ENCODE data around the gene CENATAC.
"Not testable (repeated sequence)": the region's sequence is repeated elsewhere in the genome, so short reads cannot be mapped to it uniquely, and the experiment has no call there.

Gene CENATAC

DNA sequence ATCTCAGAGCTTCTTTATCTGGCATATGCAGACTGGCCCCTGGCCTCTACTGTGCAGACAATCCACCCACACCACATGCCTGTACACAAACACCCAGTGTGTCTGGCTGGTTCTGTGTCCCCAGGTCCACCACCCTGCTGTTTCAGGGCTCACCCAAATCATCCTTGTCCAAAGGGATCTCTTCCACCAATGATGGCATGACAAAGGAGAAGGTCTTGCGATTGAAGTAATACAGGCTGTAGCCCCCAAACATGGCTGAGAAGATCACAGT is 31.1 kb downstream of the CENATAC start:
- Histone ChIP-seq H3K4me1 (peaks cover 2% of the 10 kb centered on the region), H3K36me3 (ENCODE audit: control insufficient read depth, insufficient read depth, low read length) (no peaks in the 10 kb centered on the region), H3K9me3 (ENCODE audit: control insufficient read depth, low read length) (no peaks in the 10 kb centered on the region), H3K9ac (no peak overlapping the region), H3K79me2 (no peaks in the 10 kb centered on the region), H3K4me2 (ENCODE audit: low read length) (peak overlapping the region; percentile 91), H3K4me3 (ENCODE audit: low read depth, low read length) (no peak overlapping the region), H3K27ac (no peak overlapping the region), H3K27me3 (ENCODE audit: control insufficient read depth, insufficient read depth, low read length) (no peaks in the 10 kb centered on the region), H2AFZ (no peak overlapping the region)
- TF ChIP-seq, protein P1, sequence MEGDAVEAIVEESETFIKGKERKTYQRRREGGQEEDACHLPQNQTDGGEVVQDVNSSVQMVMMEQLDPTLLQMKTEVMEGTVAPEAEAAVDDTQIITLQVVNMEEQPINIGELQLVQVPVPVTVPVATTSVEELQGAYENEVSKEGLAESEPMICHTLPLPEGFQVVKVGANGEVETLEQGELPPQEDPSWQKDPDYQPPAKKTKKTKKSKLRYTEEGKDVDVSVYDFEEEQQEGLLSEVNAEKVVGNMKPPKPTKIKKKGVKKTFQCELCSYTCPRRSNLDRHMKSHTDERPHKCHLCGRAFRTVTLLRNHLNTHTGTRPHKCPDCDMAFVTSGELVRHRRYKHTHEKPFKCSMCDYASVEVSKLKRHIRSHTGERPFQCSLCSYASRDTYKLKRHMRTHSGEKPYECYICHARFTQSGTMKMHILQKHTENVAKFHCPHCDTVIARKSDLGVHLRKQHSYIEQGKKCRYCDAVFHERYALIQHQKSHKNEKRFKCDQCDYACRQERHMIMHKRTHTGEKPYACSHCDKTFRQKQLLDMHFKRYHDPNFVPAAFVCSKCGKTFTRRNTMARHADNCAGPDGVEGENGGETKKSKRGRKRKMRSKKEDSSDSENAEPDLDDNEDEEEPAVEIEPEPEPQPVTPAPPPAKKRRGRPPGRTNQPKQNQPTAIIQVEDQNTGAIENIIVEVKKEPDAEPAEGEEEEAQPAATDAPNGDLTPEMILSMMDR (IDR thresholded peaks at IDR 0.05) = no peak

DNA sequence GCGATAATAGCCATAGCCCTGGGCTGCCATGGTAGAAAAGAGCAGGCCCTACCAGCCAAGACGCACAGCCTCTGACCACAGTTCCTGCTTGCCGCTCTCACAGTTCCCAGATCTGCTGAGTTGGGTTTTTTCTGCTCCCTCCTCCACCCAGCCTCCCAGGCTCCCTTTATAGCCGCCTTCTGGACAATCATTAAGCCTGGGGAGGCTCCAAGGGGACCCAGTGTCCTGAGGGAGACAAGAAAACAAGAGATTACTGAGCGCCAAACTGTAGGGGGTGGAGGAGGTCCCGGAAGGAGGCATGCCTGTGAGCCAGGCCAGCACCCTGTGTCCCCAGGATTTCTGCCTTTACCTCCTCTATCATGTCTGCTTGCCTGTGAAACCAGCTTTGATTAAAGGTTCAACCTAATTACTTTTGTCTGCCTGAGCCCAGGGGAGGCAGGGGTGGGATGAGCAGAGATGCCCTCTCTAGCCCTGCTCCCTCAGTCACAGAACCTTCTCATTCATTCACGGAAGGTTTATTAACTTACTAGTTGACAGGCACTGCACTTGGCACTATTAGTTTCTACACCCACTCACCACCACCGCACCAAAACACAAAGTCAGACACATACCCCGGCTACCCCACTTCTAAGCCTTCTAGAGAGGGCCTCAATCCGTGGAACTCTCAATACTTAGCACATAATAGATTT is 31.5 kb downstream of the CENATAC start:
- H3K4me2 ChIP-seq (ENCODE audit: low read length) = peak overlapping the region; percentile 91
- no peaks in the 10 kb centered on the region for H3K36me3 ChIP-seq (ENCODE audit: control insufficient read depth, insufficient read depth, low read length)
- no peaks in the 10 kb centered on the region for H3K9me3 ChIP-seq (ENCODE audit: control insufficient read depth, low read length)
- TF ChIP-seq, protein P1 (IDR thresholded peaks at IDR 0.05) = no peak
- H3K4me3 ChIP-seq (ENCODE audit: low read depth, low read length) = peak overlapping the region; percentile 80
- no peak overlapping the region for H3K27ac ChIP-seq
- H3K4me1 ChIP-seq = peaks cover 2% of the 10 kb centered on the region
- H3K27me3 ChIP-seq (ENCODE audit: control insufficient read depth, insufficient read depth, low read length) = no peaks in the 10 kb centered on the region
- H3K9ac ChIP-seq = no peak overlapping the region
- peak overlapping the region; percentile 92 for H2AFZ ChIP-seq
- no peaks in the 10 kb centered on the region for H3K79me2 ChIP-seq

DNA sequence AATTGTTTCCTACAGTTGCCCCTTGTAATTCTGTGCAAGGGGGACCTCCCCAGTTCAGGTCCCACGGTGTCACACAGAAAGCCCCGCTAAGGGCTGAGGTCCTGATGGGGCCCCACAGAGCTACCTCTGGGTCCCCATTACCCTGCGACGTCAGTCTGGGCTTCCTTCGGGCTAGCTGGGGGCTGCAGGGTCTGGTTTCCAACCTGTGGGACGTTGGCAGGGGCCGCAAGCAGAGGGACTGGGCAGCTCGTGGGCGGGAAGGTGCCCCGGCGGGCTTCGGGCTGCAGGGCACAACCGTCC is 32.0 kb downstream of the CENATAC start:
- H3K27ac ChIP-seq = no peak overlapping the region
- H3K9me3 ChIP-seq (ENCODE audit: control insufficient read depth, low read length) = no peaks in the 10 kb centered on the region
- peak overlapping the region; percentile 80 for H3K4me3 ChIP-seq (ENCODE audit: low read depth, low read length)
- H2AFZ ChIP-seq = peak overlapping the region; percentile 92
- peaks cover 2% of the 10 kb centered on the region for H3K4me1 ChIP-seq
- TF ChIP-seq, protein P1 (IDR thresholded peaks at IDR 0.05) = no peak
- H3K36me3 ChIP-seq (ENCODE audit: control insufficient read depth, insufficient read depth, low read length) = no peaks in the 10 kb centered on the region
- H3K4me2 ChIP-seq (ENCODE audit: low read length) = peak overlapping the region; percentile 91
- H3K9ac ChIP-seq = no peak overlapping the region
- no peaks in the 10 kb centered on the region for H3K27me3 ChIP-seq (ENCODE audit: control insufficient read depth, insufficient read depth, low read length)
- no peaks in the 10 kb centered on the region for H3K79me2 ChIP-seq

DNA sequence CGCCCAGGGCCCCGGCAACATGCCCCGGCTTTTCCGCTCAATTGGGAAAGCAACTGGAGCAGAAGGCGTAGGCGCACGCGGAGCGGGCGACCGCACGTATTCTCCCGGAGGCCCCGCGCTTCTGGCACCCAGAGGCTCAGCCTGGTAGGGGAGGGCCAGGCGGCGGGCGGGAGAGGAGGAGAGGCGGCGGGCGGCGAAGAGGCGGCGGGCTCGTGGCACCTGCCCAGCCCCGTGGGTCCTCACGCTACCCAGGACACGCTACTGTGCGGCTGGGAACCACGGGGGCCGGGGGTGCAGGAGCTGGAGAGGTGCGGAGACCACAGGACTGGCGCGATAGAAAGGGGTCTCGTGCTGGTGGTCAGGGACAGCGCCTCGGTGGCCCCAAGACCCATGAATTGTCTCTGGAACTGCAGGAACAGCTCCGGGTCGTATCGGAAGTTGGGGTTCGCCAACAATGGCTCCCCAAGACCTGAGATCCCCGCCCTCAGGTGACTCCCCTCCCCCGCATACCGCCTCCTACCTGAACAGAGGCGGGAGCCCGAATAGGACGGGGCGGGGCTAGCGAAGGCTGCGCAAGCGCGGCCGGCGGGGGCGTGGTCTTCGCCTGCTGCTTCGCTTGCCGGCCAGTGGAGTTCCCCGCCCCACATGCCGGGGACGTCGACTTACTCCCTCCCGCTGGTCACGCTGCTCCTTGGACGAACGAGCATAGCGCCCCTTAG is 32.5 kb downstream of the CENATAC start, which contains the start of gene SLC37A4:
Gene SLC37A4, minus strand, starts transcription at position 549 of the 719 bp plus-strand sequence.
- Histone ChIP-seq H2AFZ (peak within 1 kb of the TSS; percentile 92), H3K79me2 (no peaks in the 10 kb centered on the region), H3K4me1 (peaks cover 2% of the 10 kb centered on the region), H3K36me3 (ENCODE audit: control insufficient read depth, insufficient read depth, low read length) (no peaks in the 10 kb centered on the region), H3K4me3 (ENCODE audit: low read depth, low read length) (peak within 1 kb of the TSS; percentile 80), H3K27ac (peak within 1 kb of the TSS; percentile 65), H3K27me3 (ENCODE audit: control insufficient read depth, insufficient read depth, low read length) (no peaks in the 10 kb centered on the region), H3K9ac (peak within 1 kb of the TSS; percentile 28), H3K4me2 (ENCODE audit: low read length) (peak within 1 kb of the TSS; percentile 91), H3K9me3 (ENCODE audit: control insufficient read depth, low read length) (no peaks in the 10 kb centered on the region)
- TF ChIP-seq, protein P1 (IDR thresholded peaks at IDR 0.05) = no peak

DNA sequence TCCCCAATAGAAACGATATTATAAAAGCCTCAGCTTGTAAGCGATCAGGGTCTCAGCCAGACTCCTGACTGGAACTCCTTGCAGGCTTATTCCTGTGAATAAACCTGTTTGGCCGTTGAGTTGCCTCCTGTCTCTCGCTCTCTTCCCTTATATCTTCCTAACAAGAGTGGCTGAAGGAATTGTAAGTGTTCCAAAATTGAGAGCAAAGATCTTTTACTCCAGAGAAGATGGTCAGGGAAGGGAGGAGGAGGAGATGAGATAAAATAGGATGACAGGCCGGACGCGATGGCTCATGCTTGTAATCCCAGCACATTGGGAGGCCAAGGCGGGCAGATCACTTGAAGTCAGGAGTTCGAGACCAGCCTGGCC is 34.0 kb downstream of the CENATAC start:
- peaks cover 2% of the 10 kb centered on the region for H3K4me1 ChIP-seq
- no peaks in the 10 kb centered on the region for H3K27me3 ChIP-seq (ENCODE audit: control insufficient read depth, insufficient read depth, low read length)
- H3K79me2 ChIP-seq = no peaks in the 10 kb centered on the region
- no peak overlapping the region for H3K4me2 ChIP-seq (ENCODE audit: low read length)
- no peaks in the 10 kb centered on the region for H3K36me3 ChIP-seq (ENCODE audit: control insufficient read depth, insufficient read depth, low read length)
- H3K4me3 ChIP-seq (ENCODE audit: low read depth, low read length) = no peak overlapping the region
- H2AFZ ChIP-seq = no peak overlapping the region
- H3K27ac ChIP-seq = no peak overlapping the region
- H3K9me3 ChIP-seq (ENCODE audit: control insufficient read depth, low read length) = no peaks in the 10 kb centered on the region
- H3K9ac ChIP-seq = no peak overlapping the region
- TF ChIP-seq, protein P1 (IDR thresholded peaks at IDR 0.05) = no peak

DNA sequence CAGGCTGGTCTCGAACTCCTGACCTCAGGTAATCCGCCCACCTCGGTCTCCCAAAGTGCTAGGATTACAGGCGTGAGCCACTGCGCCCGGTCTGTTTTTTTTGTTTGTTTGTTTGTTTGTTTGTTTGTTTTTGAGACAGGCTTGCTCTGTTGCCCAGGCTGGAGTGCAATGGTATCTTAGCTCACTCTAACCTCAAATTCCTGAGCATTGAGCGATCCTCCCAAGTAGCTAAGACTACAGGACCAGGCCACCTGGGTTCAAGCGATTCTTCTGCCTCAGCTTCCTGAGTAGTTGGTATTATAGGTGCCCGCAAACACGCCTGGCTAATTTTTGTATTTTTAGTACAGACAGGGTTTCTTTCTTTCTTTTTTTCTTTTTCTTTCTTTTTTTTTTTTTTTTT is 35.5 kb downstream of the CENATAC start:
- H3K4me3 ChIP-seq (ENCODE audit: low read depth, low read length); H3K27ac ChIP-seq; H3K9me3 ChIP-seq (ENCODE audit: control insufficient read depth, low read length); H3K4me1 ChIP-seq; H3K9ac ChIP-seq; H3K36me3 ChIP-seq (ENCODE audit: control insufficient read depth, insufficient read depth, low read length); H2AFZ ChIP-seq; H3K27me3 ChIP-seq (ENCODE audit: control insufficient read depth, insufficient read depth, low read length); H3K4me2 ChIP-seq (ENCODE audit: low read length); H3K79me2 ChIP-seq: not testable (repeated sequence)

Data from parathyroid adenoma (tissue), 2 donors.